HPDE6-E6E7 (cell line): Measurements from ENCODE around the gene URGCP.
"Not testable (repeated sequence)": the region's sequence is repeated elsewhere in the genome, so short reads cannot be mapped to it uniquely, and the experiment has no call there.

Experiments used
- DNase-seq: peaks from one replicate; pipeline ENCODE4 v3.0.0; 2011; ENCODE audit warnings: missing footprints; ENCODE audit errors: extremely low spot score

Gene URGCP

DNA sequence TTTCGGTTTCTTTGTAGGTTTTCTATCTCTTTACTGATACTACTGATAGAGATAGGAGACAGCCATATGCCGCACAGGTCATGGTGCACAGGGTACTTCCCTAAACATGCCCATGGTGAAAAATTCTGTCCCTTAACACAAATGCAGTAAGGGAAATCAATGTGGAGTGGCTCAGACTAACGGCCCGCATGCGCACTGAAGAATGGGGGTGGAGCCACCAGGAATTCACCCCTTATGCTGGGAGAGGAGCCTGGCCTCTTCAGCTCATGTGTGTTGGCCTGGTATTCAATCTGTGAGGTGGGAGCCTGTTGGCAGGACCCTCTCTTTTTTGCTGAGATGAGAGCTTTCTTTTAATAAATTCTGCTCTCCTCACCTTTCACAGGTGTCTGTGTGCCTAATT, 8.4 kb upstream of the URGCP start:
- no peak for DNase-seq

- peak; percentile 17 for DNase-seq
Measured at GRCh38 chr7:43905956-43906330, 453 bp downstream of the URGCP start.

- peak; percentile 48 for DNase-seq
Measured at GRCh38 chr7:43905209-43905946, 1.0 kb downstream of the URGCP start.

DNA sequence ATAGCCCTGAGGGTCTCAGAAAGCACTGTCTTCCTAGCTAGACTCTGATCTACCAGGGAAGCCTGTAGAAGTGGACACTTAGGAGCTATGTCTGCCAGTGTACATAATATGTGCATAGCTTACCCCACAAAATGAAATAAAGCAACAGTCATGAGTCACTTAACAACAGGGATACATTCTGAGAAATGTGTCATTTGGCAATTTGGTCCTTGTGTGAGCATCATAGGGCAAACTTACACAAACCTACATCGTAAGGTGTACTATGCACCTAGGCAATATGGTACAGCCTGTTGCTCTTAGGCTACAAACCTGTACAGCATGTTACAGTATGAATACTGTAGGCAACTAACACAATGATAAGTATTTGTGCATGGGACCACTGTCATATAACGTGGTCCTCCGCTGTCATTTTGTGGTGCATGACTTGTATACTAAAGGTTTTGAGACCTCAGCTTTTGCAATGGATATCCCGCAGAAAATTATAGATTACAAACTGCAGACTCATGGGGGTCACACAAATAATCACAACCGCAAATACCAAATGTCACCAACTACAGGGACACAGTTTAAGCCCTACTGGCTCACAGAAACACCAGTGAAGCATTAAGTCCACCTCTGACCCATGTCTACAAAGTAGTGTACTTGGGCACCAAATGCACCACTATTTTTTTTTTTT, 1.7 kb downstream of the URGCP start:
- no peak for DNase-seq

DNA sequence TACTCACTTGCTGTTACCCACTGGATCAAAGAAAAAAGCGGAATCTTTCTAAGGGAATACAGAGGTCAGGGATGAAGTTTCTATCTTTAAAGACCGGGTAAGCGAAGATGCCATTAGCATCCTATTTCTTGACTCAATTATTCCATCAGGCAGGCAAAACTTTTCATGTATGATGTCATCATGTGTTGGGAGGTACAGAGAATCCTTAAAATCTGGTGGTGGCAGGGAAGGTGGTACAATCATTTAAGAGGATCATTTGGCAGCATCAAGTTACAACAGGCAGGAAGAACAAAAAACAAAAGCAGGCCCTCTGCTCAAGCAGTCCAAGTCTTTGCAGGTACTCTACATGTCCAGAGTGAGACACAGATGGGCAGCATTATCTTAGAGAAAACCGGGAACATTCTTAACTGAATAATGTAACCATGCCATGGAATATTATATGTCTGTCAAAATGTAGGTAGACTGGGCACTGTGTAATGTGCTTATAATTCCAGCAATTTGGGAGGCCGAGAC, 3.8 kb downstream of the URGCP start:
- DNase-seq: no peak

DNA sequence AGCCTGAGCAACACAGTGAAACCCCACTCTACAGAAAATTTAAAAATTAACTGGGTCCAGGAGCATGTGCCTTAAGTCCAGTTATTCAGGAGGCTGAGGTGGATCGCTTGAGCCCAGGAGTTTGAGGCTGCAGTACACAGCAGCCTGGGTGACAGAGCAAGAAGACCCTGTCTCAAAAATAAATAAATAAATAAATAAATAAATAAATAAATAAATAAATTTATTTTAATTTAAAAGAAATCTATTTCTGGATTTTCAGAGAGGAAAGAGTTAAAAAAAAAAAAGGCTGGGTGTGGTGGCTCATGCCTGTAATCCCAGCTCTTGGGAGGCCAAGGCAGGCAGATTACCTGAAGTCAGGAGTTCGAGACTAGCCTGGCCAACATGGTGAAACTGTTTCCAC, 7.8 kb downstream of the URGCP start:
- DNase-seq: not testable (repeated sequence)

- no peak for DNase-seq
Measured at GRCh38 chr7:43895847-43896415, 10.5 kb downstream of the URGCP start.

GRCh38 chr7:43891069-43891955, 15.1 kb downstream of the URGCP start:
- no peak for DNase-seq

DNA sequence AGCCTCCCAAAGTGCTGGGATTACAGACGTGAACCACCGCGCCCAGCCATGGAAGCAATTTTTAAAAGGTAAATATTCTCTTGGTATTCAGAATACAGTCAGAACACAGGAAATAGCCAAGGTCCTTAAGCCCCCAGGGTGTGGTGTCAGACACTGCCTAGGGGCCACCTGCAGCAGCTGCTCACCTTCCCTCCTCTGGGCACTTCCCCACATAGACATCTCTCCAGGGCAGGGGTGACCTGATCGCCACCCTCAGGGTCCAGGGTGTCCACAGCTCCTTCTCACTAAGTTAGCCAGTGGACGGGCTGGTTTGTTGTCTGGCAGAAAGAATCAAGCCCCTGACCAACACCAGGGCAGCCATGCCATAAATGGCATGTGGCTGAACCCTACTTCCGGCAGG, 15.9 kb downstream of the URGCP start:
- DNase-seq: no peak

DNA sequence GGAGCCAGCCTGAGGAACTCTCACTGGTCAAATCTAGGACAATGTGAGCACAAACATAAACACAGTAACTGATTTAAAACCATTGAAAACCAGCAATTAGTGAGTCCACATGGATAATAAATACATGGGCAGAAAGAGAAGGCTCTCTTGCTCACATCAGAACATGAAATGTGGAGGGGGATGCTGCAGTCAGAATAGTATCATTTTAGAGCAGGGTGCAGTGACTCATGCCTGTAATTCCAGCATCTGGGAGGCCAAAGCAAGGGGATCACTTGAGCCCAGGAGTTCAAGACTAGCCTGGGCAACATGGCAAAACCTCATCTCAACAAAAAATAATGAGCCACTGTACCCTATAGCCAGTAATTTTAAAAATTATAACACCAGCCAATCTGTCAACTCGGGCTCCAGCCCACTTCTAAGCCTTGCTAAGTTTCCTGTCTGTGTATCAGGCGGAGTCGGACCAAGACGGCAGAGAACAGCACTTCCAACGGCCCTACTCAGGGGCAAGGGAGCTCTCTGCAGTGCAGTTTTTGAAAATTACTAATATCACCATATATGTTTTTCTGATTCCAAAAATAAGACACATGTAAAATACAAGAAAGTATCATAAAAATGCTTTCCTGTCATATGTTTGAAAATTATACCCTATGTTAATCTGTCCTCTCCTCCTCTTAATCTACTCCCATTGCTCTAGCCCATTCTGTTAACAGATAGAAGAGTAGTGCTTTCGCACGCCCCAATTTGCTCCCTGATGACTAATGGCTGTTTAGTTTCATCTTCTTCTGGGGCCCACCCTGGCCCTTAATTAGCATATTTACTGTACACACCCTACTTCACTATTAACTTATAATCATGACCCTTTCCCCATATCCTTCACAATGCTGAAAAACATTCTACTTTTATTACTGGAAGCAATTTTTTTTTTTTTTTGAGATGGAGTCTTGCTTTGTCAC, 17.1 kb downstream of the URGCP start:
- no peak for DNase-seq

- no peak for DNase-seq
Measured at GRCh38 chr7:43884617-43885016, 21.8 kb downstream of the URGCP start.

DNA sequence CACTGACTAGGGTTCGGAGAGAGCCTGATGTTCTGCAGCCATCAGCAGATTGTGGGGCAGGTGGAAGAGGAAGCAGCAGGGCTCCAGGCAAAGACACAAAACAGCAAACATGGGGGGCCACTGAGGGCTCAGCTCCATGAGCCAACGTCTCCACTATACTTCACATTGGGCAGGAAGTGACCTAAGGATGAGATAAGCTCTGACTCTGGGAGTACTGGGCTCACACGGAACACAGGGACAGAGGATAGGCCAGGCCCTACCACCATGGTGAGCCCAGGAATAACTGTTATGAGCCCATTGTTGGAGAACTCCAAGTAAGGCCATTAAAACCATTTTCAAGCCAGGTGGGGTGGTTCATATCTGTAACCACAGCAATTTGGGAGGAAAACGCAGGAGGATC, 22.2 kb downstream of the URGCP start:
- no peak for DNase-seq

DNA sequence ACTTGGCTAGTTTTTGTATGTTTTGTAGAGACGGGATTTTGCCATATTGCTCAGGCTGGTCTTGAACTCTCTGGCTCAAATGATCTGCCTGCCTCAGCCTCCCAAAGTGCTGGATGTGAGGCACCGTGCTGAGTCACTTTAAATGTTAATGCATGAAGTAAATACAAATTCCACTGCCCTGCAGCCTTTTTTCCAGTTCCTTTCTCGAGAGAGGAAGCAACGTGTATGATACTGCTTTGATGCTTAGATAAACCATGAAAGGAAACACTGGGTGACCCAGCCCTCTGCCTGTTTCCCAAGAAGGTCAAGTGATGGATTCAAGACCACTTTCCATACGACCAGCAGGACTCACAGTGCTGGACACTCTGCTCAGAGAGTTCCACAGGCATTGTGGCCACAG, 25.8 kb downstream of the URGCP start:
- no peak for DNase-seq

- no peak for DNase-seq
Measured at GRCh38 chr7:43879477-43879876, 26.9 kb downstream of the URGCP start.

DNA sequence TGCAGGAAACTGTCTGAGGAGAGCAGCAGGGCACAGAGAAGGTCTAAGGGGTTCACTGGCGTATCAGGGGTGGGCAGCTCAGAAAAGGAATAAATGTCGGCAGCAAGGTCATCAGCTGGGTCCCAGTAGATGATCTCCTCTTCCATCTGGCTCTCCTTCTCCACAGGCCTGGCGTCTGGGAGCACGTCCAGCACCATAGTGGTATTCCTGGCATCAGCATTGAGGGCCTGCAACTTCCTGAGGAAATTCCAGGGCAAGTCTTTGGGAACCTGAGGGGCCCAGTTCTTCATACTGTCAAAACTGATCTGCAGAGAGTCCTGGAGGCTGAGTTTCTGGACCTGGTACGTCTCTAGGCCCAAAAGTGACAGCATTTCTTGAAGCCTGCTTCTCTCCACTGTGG, 27.5 kb downstream of the URGCP start:
- DNase-seq: no peak

DNA sequence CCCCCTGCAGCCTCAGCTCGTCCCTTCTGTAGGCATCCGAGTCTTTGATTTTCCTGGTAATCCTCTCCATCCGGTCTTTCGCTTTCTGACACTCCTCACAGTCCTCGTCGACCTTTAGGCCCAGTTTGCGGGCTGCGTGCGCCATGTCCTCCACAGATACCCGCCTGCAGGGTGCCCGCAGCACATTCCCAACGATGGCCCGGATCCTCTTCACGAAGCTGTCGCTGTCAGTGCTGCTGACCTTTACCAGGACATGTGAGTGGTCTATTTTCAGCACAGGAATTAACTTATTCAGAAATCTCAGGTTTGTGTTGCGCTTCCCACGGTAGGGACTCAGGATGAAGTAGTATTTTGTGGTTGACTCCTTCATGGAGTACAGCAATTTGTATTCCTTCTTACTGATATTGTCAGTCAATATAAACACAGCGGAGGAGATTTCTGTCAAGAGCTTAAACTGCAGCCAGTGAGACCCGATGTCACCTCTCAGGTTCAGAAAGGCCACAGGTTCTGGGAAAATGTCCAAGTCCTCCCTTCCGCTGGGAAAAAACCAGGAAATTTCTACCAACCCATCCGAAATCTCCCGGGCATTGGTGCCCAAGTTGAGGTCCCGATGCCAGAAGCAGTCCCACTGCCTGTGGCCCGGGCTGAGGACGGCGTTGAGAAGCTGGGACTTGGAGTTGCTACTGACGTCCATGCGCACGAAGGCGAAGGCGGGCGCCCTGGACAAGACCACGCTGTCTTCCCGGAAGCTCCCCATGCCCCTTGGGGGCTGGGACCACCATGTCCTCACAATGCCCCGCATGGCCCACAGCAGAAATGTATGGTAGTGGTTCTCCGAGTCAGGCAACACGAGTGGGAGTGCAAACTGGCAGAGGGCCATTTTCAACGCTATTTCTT, 28.2 kb downstream of the URGCP start:
- DNase-seq: no peak

DNA sequence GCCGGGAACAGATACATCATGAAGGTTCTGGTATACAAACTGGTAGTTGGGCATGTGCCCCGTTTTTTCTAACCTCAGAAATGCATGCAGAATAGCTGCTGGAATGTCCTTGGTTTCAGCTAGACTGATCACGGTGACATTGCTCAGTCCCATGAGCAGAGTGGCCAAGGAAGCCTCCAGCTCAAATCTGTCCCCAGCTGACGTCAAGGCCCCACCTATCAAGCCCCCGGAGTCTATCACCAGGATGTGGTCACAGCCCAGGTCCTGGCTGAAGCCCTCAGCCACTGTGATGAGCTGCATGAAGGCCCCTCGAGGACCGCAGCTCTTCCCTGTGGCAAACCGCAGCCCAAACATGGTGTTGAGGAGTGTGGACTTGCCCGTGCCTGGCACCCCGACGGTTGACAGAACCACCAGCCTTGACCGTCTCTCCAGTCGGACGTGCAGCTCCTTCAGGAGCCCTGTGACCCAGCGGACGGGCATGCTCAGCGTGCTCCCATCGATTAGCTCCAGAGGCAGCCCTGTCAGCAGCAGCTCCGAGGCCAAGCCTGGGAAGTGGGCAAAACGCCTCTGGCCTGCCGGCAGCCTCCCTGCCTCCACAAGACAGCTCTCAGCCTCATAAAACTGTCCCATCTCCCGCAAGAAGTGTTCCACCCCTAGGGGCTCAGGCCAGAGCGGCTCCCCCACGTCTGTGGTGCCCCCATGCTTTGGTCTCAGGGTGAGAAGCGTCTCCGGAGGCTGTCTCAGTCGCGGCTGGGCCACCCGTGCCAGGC, 29.2 kb downstream of the URGCP start:
- no peak for DNase-seq

DNA sequence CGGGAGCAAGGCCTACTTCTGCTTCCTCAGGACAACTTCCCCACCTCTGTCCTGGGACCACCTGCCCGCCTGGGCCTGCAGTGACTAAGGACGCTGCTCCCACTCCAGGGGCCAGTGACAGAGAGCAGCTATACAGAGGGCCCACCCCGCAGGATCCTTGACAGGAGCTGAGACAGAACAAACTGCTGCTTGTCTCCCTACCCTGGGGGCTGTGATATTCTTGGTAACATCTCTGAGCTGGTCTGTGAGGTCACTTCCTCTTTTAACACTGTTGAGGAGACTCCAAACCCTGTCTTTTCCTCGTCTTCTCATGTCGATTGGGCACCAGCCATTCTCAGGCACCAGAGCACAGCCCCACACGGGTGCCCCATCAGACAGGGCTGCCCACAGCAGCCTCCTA, 30.2 kb downstream of the URGCP start:
- no peak for DNase-seq

DNA sequence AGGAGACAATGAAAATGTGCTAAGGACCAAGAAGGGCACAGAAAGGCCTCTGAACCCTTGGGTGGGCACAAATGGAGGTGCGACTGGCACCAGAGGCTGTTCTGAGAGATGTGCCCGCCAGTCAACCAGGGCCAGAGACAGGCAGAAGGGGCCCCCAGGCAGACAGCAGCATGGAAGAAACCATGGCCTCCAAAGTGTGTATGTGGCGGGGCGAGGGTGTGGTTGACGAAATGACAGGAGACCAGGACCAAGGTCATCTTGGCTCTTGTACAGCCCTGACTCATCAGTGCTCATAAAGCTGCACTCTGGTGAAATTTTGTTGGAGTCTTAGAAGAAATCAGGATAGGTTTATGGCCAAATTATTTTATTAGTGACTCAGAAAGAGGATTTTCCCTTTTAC, 33.1 kb downstream of the URGCP start:
- DNase-seq: peak; percentile 55
